Neural cell (in vitro differentiated cells): ENCODE data around the gene TCF12. TPM values are rescaled to one million over a fixed set of nuclear protein-coding genes. Genes with fewer than 3 reads are reported as not detected.

Source experiments
- H2AFZ ChIP-seq: fragments of 200-600, 300-800 bp; sonication (generic), shearing (Covaris generic); 2 replicates; pipeline ENCODE4 v1.6.0; 2014; ENCODE audit warnings: low read depth, mild to moderate bottlenecking, antibody characterized with exemption, low read length, moderate library complexity
- H3F3A ChIP-seq: fragments of 200-600 bp; shearing (Covaris generic); 2 replicates; pipeline ENCODE4 v1.6.1; 2016; ENCODE audit warnings: mild to moderate bottlenecking, moderate library complexity, mixed read lengths, antibody characterized with exemption, low read length; ENCODE audit not compliant: insufficient read depth, poor library complexity, severe bottlenecking
- H3K27ac ChIP-seq: fragments of 200-600, 300-800 bp; sonication (generic), shearing (Covaris generic); 2 replicates; pipeline ENCODE4 v1.5.1; 2014; ENCODE audit warnings: mild to moderate bottlenecking, low read length, moderate library complexity
- H3K27me3 ChIP-seq: fragments of 300-800, 200-600 bp; sonication (generic), shearing (Covaris generic); 2 replicates; pipeline ENCODE4 v1.6.0; 2014; ENCODE audit warnings: mild to moderate bottlenecking, low read depth, low read length, moderate library complexity; ENCODE audit not compliant: insufficient read depth
- H3K36me3 ChIP-seq: fragments of 300-800, 200-600 bp; sonication (generic), shearing (Covaris generic); 2 replicates; pipeline ENCODE4 v1.5.1; 2014; ENCODE audit warnings: mild to moderate bottlenecking, antibody characterized with exemption, low read length, moderate library complexity; ENCODE audit not compliant: insufficient read depth
- H3K4me2 ChIP-seq: fragments of 300-800, 200-600 bp; sonication (generic), shearing (Covaris generic); 2 replicates; pipeline ENCODE4 v1.6.0; 2014; ENCODE audit warnings: mild to moderate bottlenecking, low read length
- H3K4me3 ChIP-seq: fragments of 300-800, 200-600 bp; sonication (generic), shearing (Covaris generic); 2 replicates; pipeline ENCODE4 v1.5.1; 2014; ENCODE audit warnings: mild to moderate bottlenecking, low read length, moderate library complexity
- H3K79me2 ChIP-seq: fragments of 200-600 bp; shearing (Covaris generic); replicated peaks from 2 replicates; pipeline ENCODE4 v1.6.0; 2014; ENCODE audit warnings: mild to moderate bottlenecking, low read length, moderate library complexity; ENCODE audit not compliant: insufficient read depth
- H3K9ac ChIP-seq: fragments of 300-800, 200-600 bp; sonication (generic), shearing (Covaris generic); 2 replicates; pipeline ENCODE4 v1.6.1; 2016; ENCODE audit warnings: mild to moderate bottlenecking, low read length, mixed read lengths
- H3K9me2 ChIP-seq: fragments of 200-600 bp; shearing (Covaris generic); 2 replicates; pipeline ENCODE4 v1.6.1; 2016; ENCODE audit warnings: mild to moderate bottlenecking, low read length, mixed read lengths; ENCODE audit not compliant: insufficient read depth
- H3K9me3 ChIP-seq: fragments of 200-600, 300-800 bp; sonication (generic), shearing (Covaris generic); 2 replicates; pipeline ENCODE4 v1.6.1; 2016; ENCODE audit warnings: mild to moderate bottlenecking, mixed run types, low read length, moderate library complexity, mixed read lengths
- H4K20me1 ChIP-seq: fragments of 200-600 bp; shearing (Covaris generic); 2 replicates; pipeline ENCODE4 v1.6.1; 2016; ENCODE audit warnings: mild to moderate bottlenecking, mixed run types; ENCODE audit not compliant: insufficient read depth
- CTCF ChIP-seq: fragments of 450-650 bp; IDR thresholded peaks from 2 replicates; pipeline ENCODE4 v1.5.1; 2014; ENCODE audit warnings: antibody characterized with exemption, mild to moderate bottlenecking, moderate library complexity; ENCODE audit not compliant: poor library complexity, severe bottlenecking
- EP300 ChIP-seq: fragments of 450-650 bp; conservative IDR thresholded peaks from 2 replicates; pipeline ENCODE4 v1.6.1; 2014; ENCODE audit warnings: antibody characterized with exemption, mild to moderate bottlenecking, moderate library complexity; ENCODE audit not compliant: poor library complexity, severe bottlenecking
- EZH2 ChIP-seq: fragments of 200-600, 300-800 bp; shearing (Covaris generic), sonication (generic); IDR thresholded peaks from 2 replicates; pipeline ENCODE4 v1.6.1; 2014; ENCODE audit warnings: antibody characterized with exemption, low read length, borderline replicate concordance, mild to moderate bottlenecking; ENCODE audit not compliant: insufficient read depth, poor library complexity, severe bottlenecking
- MXI1 ChIP-seq: fragments of 450-650 bp; conservative IDR thresholded peaks from 2 replicates; pipeline ENCODE4 v1.6.1; 2014; ENCODE audit warnings: antibody characterized with exemption, mild to moderate bottlenecking; ENCODE audit not compliant: poor library complexity, severe bottlenecking
- POLR2AphosphoS5 ChIP-seq: IDR thresholded peaks from 2 replicates; pipeline ENCODE4 v1.6.1; 2012
- RAD21 ChIP-seq: fragments of 450-650 bp; conservative IDR thresholded peaks from 2 replicates; pipeline ENCODE4 v1.6.1; 2014; ENCODE audit warnings: antibody characterized with exemption, mild to moderate bottlenecking, moderate library complexity
- REST ChIP-seq: IDR thresholded peaks from 2 replicates; pipeline ENCODE4 v1.6.1; 2012; ENCODE audit warnings: borderline replicate concordance
- SMC3 ChIP-seq: fragments of 450-650 bp; conservative IDR thresholded peaks from 2 replicates; pipeline ENCODE4 v1.6.1; 2014; ENCODE audit warnings: antibody characterized with exemption, mild to moderate bottlenecking, moderate library complexity; ENCODE audit not compliant: poor library complexity
- TAF1 ChIP-seq: IDR thresholded peaks from 2 replicates; pipeline ENCODE4 v1.6.1; 2012; ENCODE audit warnings: low read depth
- polyA plus RNA-seq: library from polyadenylated mRNA; depleted of rRNA; stranded (reverse); fragments of >200 nt; gene quantifications from 2 replicates; pipeline ENCODE4 v1.2.3, GENCODE V29; 2014

TCF12 gene
- polyA plus RNA-seq, 1 donor from 2014 or later, result 52.7 TPM

DNA sequence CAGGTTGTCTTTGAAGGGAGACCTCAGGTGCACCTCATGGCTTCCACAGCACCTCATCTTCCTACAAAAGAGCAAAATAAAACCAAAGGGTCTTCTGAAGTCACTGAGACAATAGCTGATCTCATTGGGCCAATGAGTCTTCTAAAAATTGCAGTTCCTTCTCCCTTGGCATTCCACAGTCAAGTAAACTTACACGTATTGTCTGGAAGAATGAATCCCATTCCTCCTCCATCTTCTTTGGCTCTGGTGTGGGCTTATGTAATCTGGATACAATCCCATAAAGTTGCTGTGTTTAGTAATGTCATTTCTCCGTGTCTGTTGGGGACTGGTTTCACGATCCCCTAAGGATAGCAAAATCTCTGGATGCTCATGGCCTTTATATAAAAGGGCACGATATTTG lies 372.4 kb downstream of the TCF12 start:
- no peak overlapping the region for H2AFZ ChIP-seq
- TF ChIP-seq POLR2AphosphoS5 (no peak), TAF1 (no peak), MXI1 (no peak), REST (no peak), RAD21 (no peak), EZH2 (no peak), CTCF (no peak), EP300 (no peak), SMC3 (no peak)
- no peaks in the 10 kb centered on the region for H3K9me2 ChIP-seq
- H3K27ac ChIP-seq, result no peak overlapping the region
- no peak overlapping the region for H3K4me3 ChIP-seq
- H3F3A ChIP-seq, result no peaks in the 10 kb centered on the region
- H3K79me2 ChIP-seq, result no peaks in the 10 kb centered on the region
- no peak overlapping the region for H3K4me2 ChIP-seq
- no peaks in the 10 kb centered on the region for H4K20me1 ChIP-seq
- H3K9ac ChIP-seq, result no peak overlapping the region
- no peaks in the 10 kb centered on the region for H3K9me3 ChIP-seq
- H3K27me3 ChIP-seq, result no peaks in the 10 kb centered on the region
- no peaks in the 10 kb centered on the region for H3K36me3 ChIP-seq

GRCh38 chr15:57296473-57297162 lies 378.2 kb downstream of the TCF12 start:
- H3F3A ChIP-seq, result no peaks in the 10 kb centered on the region
- TF ChIP-seq TAF1, result no peak
- TF ChIP-seq EP300, result no peak
- TF ChIP-seq RAD21, result no peak
- no peak for TF ChIP-seq SMC3
- no peak for TF ChIP-seq CTCF
- TF ChIP-seq POLR2AphosphoS5, result no peak
- TF ChIP-seq MXI1, result no peak
- TF ChIP-seq EZH2, result no peak
- TF ChIP-seq REST, result no peak
- no peak overlapping the region for H3K4me2 ChIP-seq
- no peaks in the 10 kb centered on the region for H4K20me1 ChIP-seq
- H3K9me2 ChIP-seq, result no peaks in the 10 kb centered on the region
- H3K27me3 ChIP-seq, result no peaks in the 10 kb centered on the region
- H3K36me3 ChIP-seq, result no peaks in the 10 kb centered on the region
- no peak overlapping the region for H3K4me3 ChIP-seq
- H3K27ac ChIP-seq, result no peak overlapping the region
- no peaks in the 10 kb centered on the region for H3K9me3 ChIP-seq
- H3K9ac ChIP-seq, result no peak overlapping the region
- no peaks in the 10 kb centered on the region for H3K79me2 ChIP-seq
- no peak overlapping the region for H2AFZ ChIP-seq
